NCI-H146 (cell line): ENCODE results near the gene IPO9.
"Not testable (repeated sequence)": the region's sequence is repeated elsewhere in the genome, so short reads cannot be mapped to it uniquely, and the experiment has no call there.

ENCODE experiments used
- DNase-seq: peaks from one replicate; lab custom pipeline; 2025; lab: John Stamatoyannopoulos, UW

IPO9 gene

GRCh38 chr1:201888282-201889089 is 59.5 kb downstream of the IPO9 start, which contains the start of gene SHISA4:
Gene SHISA4 (plus strand): TSS chr1:201888898. CDS start chr1:201888995, 97 bp downstream.
- peak; percentile 62 for DNase-seq

DNA sequence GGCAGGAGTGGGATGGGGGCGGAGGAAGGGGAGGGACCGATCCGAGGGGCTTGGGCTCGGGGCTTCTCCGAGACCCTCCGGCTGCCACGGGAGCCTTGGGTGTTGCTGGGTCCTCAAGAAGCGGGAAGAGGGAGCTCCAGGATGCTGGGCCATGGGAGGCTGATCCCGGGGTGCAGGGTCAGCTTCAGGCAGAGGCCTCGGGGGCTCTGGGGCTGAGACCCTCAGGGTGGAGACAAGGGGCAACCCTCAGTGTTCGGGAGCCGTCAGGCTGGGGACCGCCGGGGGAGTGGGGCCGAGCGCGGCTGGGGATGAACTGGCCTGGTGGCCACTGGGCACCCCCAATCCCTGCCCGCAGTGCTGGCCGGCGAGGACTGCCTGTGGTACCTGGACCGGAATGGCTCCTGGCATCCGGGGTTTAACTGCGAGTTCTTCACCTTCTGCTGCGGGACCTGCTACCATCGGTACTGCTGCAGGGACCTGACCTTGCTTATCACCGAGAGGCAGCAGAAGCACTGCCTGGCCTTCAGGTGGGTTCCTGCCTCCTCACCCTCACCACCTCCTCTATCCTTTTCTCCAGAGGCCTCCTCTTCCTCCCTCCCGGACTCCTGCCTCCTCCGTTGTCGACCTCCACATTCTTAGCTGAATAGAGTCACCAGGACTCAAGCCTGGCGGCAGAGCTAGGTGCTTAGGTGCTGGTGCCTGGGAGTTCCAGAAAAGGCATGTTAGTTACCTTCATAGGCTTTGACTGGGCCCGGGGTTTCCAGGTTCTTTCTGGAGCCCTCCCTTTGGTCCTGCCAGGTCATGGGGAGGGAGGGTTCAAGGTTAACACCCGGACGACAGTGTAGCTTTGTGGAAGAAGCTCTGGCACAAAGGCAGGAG is 60.4 kb downstream of the IPO9 start:
- peak; percentile 24 for DNase-seq

- DNase-seq, result no peak
These were observed 61.3 kb downstream of the IPO9 start for GRCh38 chr1:201890223-201890622.

GRCh38 chr1:201890806-201891450 is 62.0 kb downstream of the IPO9 start:
- DNase-seq, result no peak

DNA sequence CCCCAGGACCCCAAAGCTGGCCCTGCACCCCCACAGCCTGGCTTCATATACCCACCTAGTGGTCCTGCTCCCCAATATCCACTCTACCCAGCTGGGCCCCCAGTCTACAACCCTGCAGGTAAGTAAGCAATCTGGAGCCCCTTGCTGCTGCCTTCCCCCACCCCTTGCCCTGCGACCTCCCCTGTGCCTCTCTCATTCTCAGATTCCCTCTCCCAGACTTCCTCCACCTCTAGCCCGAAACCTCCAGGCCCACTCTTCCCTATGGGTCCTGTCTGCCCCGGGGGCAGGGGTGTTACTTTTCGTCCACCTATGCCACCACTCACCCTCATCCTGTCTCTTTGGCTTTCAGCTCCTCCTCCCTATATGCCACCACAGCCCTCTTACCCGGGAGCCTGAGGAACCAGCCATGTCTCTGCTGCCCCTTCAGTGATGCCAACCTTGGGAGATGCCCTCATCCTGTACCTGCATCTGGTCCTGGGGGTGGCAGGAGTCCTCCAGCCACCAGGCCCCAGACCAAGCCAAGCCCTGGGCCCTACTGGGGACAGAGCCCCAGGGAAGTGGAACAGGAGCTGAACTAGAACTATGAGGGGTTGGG is 62.6 kb downstream of the IPO9 start:
- no peak for DNase-seq

DNA sequence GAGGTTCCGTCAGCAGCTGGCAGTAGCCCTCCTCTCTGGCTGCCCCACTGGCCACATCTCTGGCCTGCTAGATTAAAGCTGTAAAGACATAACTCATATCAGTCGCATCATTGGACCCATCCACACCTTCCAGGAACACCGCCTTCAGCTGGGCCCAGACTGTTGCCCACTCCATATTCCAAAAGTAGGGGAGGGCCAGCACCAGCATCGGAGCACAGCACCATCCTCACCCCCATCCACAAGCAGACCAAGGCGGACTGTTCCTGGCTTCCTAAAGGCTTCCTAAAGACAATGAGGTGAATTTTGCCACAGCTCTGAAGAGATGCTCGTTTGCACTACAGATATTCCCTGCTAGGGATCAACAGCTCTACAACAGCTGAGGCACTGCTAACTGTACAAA is 63.3 kb downstream of the IPO9 start:
- no peak for DNase-seq

DNA sequence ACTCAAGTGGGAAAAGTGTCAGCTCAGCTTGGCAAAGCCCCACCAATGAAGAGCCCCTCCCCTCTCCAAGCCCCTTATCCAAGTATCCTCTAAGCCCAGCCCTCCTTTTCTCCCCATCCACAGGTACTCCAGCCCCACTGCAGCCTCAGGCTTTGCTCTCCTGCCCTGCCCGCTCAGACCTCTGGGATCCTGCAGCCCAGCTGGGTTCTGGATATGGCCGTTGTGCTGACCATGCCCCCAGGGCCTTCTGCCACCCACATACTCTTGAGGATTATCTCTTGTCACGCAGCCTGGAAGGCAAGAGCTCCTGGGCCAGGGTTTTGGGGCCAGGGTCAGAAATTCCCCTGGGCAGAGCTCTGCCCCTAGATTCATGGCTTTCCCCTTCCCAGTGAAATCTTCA is 64.5 kb downstream of the IPO9 start:
- DNase-seq, result no peak

- DNase-seq, result no peak
These were observed 65.6 kb downstream of the IPO9 start for GRCh38 chr1:201894343-201895119.

DNA sequence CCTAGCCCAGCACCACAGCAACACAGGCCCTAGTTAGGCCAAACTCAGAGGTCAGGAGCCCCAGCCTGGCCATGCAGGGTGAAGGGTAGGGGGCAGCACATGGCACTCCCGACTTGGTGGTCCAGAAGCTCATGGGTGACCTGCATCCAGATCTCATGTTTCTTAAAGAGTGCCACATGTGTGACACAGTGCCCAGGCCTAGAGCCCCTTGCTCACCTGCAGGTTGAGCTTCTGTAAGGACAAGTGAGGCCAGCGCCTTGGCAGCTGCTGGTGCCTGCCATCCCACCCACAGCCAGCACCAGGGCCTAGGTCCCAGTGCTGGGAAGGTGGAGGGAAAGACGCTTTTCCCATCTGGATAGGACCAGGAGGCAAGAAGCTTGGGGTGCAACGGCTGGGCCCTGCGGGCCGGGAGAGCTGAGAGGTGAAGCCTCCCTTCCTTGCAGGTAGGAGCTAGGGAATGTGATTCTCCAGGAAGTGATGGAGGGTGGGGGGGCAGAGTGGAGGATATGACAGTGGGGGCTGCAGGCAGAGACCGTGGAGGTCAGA is 66.2 kb downstream of the IPO9 start:
- no peak for DNase-seq

DNA sequence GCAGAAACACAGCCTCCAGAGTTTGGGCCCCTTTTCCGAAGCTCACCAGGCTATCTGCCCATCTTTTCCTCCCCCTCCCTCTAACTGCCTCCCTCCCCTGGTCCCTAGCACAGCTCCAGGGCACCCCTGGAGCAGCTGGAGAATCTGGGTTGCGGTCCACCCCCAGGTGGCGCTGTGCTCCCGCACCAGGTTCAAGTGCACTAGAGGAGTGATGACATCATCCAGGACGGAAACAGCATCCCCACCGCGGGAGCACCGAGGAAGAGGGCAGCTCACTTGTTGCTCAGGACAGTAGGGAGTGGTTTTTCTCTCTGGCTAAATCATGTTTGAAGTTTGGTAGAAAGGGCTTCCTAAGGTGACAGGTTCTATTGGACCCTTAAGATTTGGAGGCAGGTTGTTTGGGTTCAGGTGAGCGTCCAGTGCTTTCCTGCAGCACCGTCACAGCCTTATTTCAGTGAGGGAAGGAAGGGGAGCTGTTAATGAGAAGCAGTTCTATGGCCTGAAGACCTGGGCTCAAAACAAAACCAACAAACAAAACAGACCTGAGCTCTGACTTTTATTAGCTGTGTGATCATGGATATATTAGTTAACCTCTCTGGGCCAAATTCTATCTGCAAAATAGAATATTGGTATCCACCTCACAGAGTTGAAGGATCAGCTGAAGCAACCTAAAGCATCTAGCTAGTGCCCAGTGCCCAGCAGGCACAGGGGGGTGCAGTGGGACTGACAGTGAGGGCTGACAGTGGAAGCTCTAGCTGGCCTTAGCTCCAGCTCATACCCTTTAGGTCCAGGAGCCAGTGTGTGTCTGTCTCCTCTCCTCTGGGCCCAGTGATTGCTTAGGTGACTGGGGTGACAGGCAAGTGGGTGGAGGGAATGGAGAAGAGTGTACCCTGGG is 67.2 kb downstream of the IPO9 start:
- peak; percentile 88 for DNase-seq

GRCh38 chr1:201896951-201897391 is 68.0 kb downstream of the IPO9 start:
- no peak for DNase-seq

GRCh38 chr1:201898240-201898894 is 69.4 kb downstream of the IPO9 start:
- DNase-seq, result no peak

- no peak for DNase-seq
These were observed 70.0 kb downstream of the IPO9 start for GRCh38 chr1:201898992-201899391.

GRCh38 chr1:201899683-201900429 is 70.9 kb downstream of the IPO9 start:
- no peak for DNase-seq

GRCh38 chr1:201900476-201900875 is 71.5 kb downstream of the IPO9 start:
- no peak for DNase-seq

DNA sequence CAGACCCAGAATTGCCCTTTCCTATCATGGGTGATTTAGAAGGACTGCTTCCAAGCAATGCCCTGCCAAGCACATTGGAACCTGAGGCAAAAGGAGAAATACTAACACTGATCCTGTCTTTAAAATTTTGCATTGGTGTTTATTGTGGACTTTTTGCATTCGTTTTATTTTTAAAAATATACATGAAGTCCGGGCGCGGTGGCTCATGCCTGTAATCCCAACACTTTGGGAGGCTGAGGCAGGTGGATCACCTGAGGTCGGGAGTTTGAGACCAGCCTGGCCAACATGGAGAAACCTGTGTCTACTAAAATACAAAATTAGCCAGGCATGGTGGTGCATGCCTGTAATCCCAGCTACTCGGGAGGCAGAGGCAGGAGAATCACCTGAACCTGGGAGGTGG is 72.1 kb downstream of the IPO9 start:
- DNase-seq, result not testable (repeated sequence)

- DNase-seq, result no peak
These were observed 73.2 kb downstream of the IPO9 start for GRCh38 chr1:201902198-201902597.

DNA sequence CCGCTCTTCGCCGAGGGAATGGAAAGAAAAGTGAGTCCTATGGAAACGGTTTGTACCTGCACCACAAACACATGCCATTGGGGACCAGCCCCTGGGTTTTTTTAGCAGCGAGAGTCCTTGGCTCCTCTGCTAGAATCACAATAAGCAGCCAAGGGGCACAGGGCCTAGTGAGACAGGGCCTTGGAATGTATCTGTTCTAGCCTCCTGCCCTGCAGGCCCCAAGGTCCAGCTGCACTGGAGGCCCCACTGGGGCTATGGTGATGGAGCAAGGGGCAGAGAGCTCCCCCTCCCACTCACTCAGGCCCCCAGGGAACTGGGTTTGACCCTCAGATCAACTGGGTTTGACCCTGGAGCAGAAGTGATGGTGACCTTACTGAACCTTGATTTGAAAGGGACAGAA is 74.2 kb downstream of the IPO9 start:
- no peak for DNase-seq

GRCh38 chr1:201904579-201904978 is 75.6 kb downstream of the IPO9 start:
- DNase-seq, result no peak
